Rectal smooth muscle tissue (tissue), 1 donor: ENCODE measurements around the gene PTPA.

Source experiments
- H3K27ac ChIP-seq: one replicate; pipeline ENCODE4 v1.7.0; 2013; ENCODE audit warnings: low read depth, low read length, inconsistent platforms
- H3K27me3 ChIP-seq: one replicate; pipeline ENCODE4 v1.7.0; 2013; ENCODE audit warnings: low read length; ENCODE audit not compliant: control insufficient read depth, insufficient read depth
- H3K36me3 ChIP-seq: one replicate; pipeline ENCODE4 v1.7.0; 2013; ENCODE audit warnings: low read length; ENCODE audit not compliant: control insufficient read depth, insufficient read depth
- H3K4me1 ChIP-seq: one replicate; pipeline ENCODE4 v1.7.0; 2013; ENCODE audit warnings: low read length; ENCODE audit not compliant: control insufficient read depth, insufficient read depth
- H3K4me3 ChIP-seq: one replicate; pipeline ENCODE4 v1.7.0; 2013; ENCODE audit warnings: low read length
- H3K9ac ChIP-seq: one replicate; pipeline ENCODE4 v1.7.0; 2013; ENCODE audit warnings: low read length

Gene PTPA

GRCh38 chr9:129145841-129146292, 34.7 kb downstream of the PTPA start:
- Histone ChIP-seq H3K4me3 (no peak overlapping the region), H3K27me3 (no peaks in the 10 kb centered on the region), H3K27ac (peak overlapping the region; percentile 80), H3K4me1 (peaks cover 54% of the 10 kb centered on the region), H3K9ac (no peak overlapping the region), H3K36me3 (peaks cover 2% of the 10 kb centered on the region)

GRCh38 chr9:129146441-129146941, 35.3 kb downstream of the PTPA start:
- Histone ChIP-seq H3K27ac (peak overlapping the region; percentile 80), H3K4me3 (no peak overlapping the region), H3K4me1 (peaks cover 47% of the 10 kb centered on the region), H3K27me3 (no peaks in the 10 kb centered on the region), H3K9ac (no peak overlapping the region), H3K36me3 (peaks cover 2% of the 10 kb centered on the region)

- Histone ChIP-seq H3K27me3 (no peaks in the 10 kb centered on the region), H3K4me3 (no peak overlapping the region), H3K9ac (no peak overlapping the region), H3K27ac (no peak overlapping the region), H3K36me3 (no peaks in the 10 kb centered on the region), H3K4me1 (peaks cover 28% of the 10 kb centered on the region)
Measured at GRCh38 chr9:129148463-129149204, 37.4 kb downstream of the PTPA start.

GRCh38 chr9:129149442-129149841, 38.2 kb downstream of the PTPA start:
- no peak overlapping the region for H3K27ac ChIP-seq
- H3K4me3 ChIP-seq = no peak overlapping the region
- peaks cover 2% of the 10 kb centered on the region for H3K36me3 ChIP-seq

GRCh38 chr9:129150122-129150521, 38.9 kb downstream of the PTPA start:
- Histone ChIP-seq H3K36me3 (peaks cover 5% of the 10 kb centered on the region), H3K27ac (no peak overlapping the region), H3K4me1 (peaks cover 21% of the 10 kb centered on the region), H3K27me3 (no peaks in the 10 kb centered on the region), H3K4me3 (no peak overlapping the region), H3K9ac (no peak overlapping the region)

More at GRCh38 chr9:129149442-129149841, 38.2 kb downstream of the PTPA start:
- no peaks in the 10 kb centered on the region for H3K27me3 ChIP-seq
- H3K4me1 ChIP-seq = peaks cover 22% of the 10 kb centered on the region
- no peak overlapping the region for H3K9ac ChIP-seq

GRCh38 chr9:129150672-129151211, 39.5 kb downstream of the PTPA start:
- Histone ChIP-seq H3K4me1 (peaks cover 15% of the 10 kb centered on the region), H3K36me3 (peaks cover 5% of the 10 kb centered on the region), H3K4me3 (no peak overlapping the region), H3K9ac (no peak overlapping the region), H3K27ac (no peak overlapping the region), H3K27me3 (no peaks in the 10 kb centered on the region)

GRCh38 chr9:129151469-129151868, 40.3 kb downstream of the PTPA start:
- Histone ChIP-seq H3K36me3 (peaks cover 5% of the 10 kb centered on the region), H3K4me1 (peaks cover 8% of the 10 kb centered on the region), H3K27me3 (no peaks in the 10 kb centered on the region), H3K4me3 (no peak overlapping the region), H3K27ac (no peak overlapping the region), H3K9ac (no peak overlapping the region)

GRCh38 chr9:129154866-129155477, 43.8 kb downstream of the PTPA start:
- H3K4me1 ChIP-seq = no peaks in the 10 kb centered on the region
- peaks cover 5% of the 10 kb centered on the region for H3K36me3 ChIP-seq
- H3K27ac ChIP-seq = no peak overlapping the region
- no peak overlapping the region for H3K4me3 ChIP-seq
- no peaks in the 10 kb centered on the region for H3K27me3 ChIP-seq
- H3K9ac ChIP-seq = no peak overlapping the region

- peaks cover 5% of the 10 kb centered on the region for H3K36me3 ChIP-seq
Measured at GRCh38 chr9:129156163-129156562, 44.9 kb downstream of the PTPA start.

GRCh38 chr9:129160712-129161533, 49.7 kb downstream of the PTPA start:
- Histone ChIP-seq H3K4me3 (no peak overlapping the region), H3K27ac (no peak overlapping the region), H3K9ac (no peak overlapping the region), H3K36me3 (no peaks in the 10 kb centered on the region), H3K27me3 (no peaks in the 10 kb centered on the region), H3K4me1 (peaks cover 4% of the 10 kb centered on the region)

More at GRCh38 chr9:129156163-129156562, 44.9 kb downstream of the PTPA start:
- Histone ChIP-seq H3K27me3 (no peaks in the 10 kb centered on the region), H3K4me1 (no peaks in the 10 kb centered on the region), H3K4me3 (no peak overlapping the region), H3K9ac (no peak overlapping the region), H3K27ac (no peak overlapping the region)

- Histone ChIP-seq H3K27me3 (no peaks in the 10 kb centered on the region), H3K4me1 (peaks cover 4% of the 10 kb centered on the region), H3K4me3 (no peak overlapping the region), H3K9ac (no peak overlapping the region), H3K27ac (no peak overlapping the region), H3K36me3 (no peaks in the 10 kb centered on the region)
Measured at GRCh38 chr9:129161534-129161837, 50.3 kb downstream of the PTPA start.
